GM12878 (cell line): ENCODE results near the gene C1QL4. TPM values are rescaled to one million over a fixed set of nuclear protein-coding genes. Genes with fewer than 3 reads are reported as not detected.

Source experiments
- ATAC-seq: fragments of 200-7000 bp; cut with Tn5 transposase; 3 replicates; pipeline ENCODE4 v1.9.1; 2020; ENCODE audit warnings: mild to moderate bottlenecking, moderate library complexity
- BruUV-seq: library from RNA; stranded (reverse); fragments of 400-500 nt; replicated peaks from 2 replicates; lab custom pipeline; 2021; lab: Mats Ljungman, UMichigan
- CTCF ChIA-PET: fragments of 300-600 bp; sonication (Branson Sonifier 250); formaldehyde crosslinking; extraction: SDS; loops from one replicate; lab custom pipeline; 2021; ENCODE audit warnings: inconsistent platforms; lab: Yijun Ruan, JAX
- POLR2A ChIA-PET: fragments of 350-600 bp; formaldehyde crosslinking; extraction: SDS; loops from one replicate; lab custom pipeline; 2021; ENCODE audit warnings: inconsistent platforms; lab: Charles Lee
- RAD21 ChIA-PET: fragments of 300-600 bp; sonication (Branson Sonifier 250); formaldehyde crosslinking; loops from one replicate; lab custom pipeline; 2023; ENCODE audit warnings: antibody characterized with exemption; ENCODE audit not compliant: unreplicated experiment; lab: Charles Lee
- SMC1A ChIA-PET: fragments of 300-600 bp; sonication (Branson Sonifier 250); formaldehyde crosslinking; loops from one replicate; lab custom pipeline; 2023; ENCODE audit not compliant: unreplicated experiment, uncharacterized antibody; lab: Charles Lee
- DNase-seq: peaks from one replicate; pipeline ENCODE4 v3.0.0-alpha.2; 2011; ENCODE audit warnings: low read depth, low spot score
- FAIRE-seq: peaks from 3 replicates; lab custom pipeline; 2011; peaks lifted over from hg19 to GRCh38; lab: Jason Lieb, UNC
- H2AFZ ChIP-seq: 2 replicates; pipeline ENCODE4 v1.6.0; 2011; ENCODE audit warnings: low read depth, low read length, control low read depth; ENCODE audit not compliant: control insufficient read depth
- H3K27ac ChIP-seq: 2 replicates; pipeline ENCODE4 v1.5.1; 2011; ENCODE audit warnings: control low read depth; ENCODE audit not compliant: control insufficient read depth, insufficient read depth
- H3K27me3 ChIP-seq, 2 experiments: replicated peaks in 1 of 2; 2 replicates each; pipeline versions ENCODE4 v1.6.0 to v1.6.1; 2011; ENCODE audit warnings: low read length in 1 of 2; ENCODE audit not compliant: control insufficient read depth in 2 of 2, insufficient read depth in 2 of 2
- H3K36me3 ChIP-seq, 2 experiments: 2 replicates each; pipeline ENCODE4 v1.5.1; 2011; ENCODE audit warnings: low read length in 1 of 2; ENCODE audit not compliant: control insufficient read depth in 2 of 2, insufficient read depth in 2 of 2
- H3K4me1 ChIP-seq: 2 replicates; pipeline ENCODE4 v1.6.1; 2011; ENCODE audit warnings: mild to moderate bottlenecking, low read length, moderate library complexity, mixed read lengths; ENCODE audit not compliant: control insufficient read depth, insufficient read depth
- H3K4me2 ChIP-seq: 2 replicates; pipeline ENCODE4 v1.6.0; 2011; ENCODE audit warnings: control low read depth; ENCODE audit not compliant: control insufficient read depth, insufficient read depth
- H3K4me3 ChIP-seq: fragments of 200-600 bp; sonication (generic); 2 replicates; pipeline ENCODE4 v1.5.1; 2016
- H3K79me2 ChIP-seq: 2 replicates; pipeline ENCODE4 v1.6.0; 2011; ENCODE audit warnings: low read length; ENCODE audit not compliant: control insufficient read depth, insufficient read depth
- H3K9ac ChIP-seq: 2 replicates; pipeline ENCODE4 v1.8.0; 2011; ENCODE audit warnings: low read length, control low read depth, mixed read lengths; ENCODE audit not compliant: control insufficient read depth, insufficient read depth
- H3K9me3 ChIP-seq: replicated peaks from 3 replicates; pipeline ENCODE4 v1.5.1; 2011; ENCODE audit warnings: mild to moderate bottlenecking, low read length; ENCODE audit not compliant: control insufficient read depth, insufficient read depth
- H4K20me1 ChIP-seq: 2 replicates; pipeline ENCODE4 v1.6.0; 2011; ENCODE audit not compliant: control insufficient read depth, insufficient read depth
- BMI1 ChIP-seq: fragments of 450-650 bp; IDR thresholded peaks from 2 replicates; pipeline ENCODE4 v1.6.1; 2016; ENCODE audit warnings: mild to moderate bottlenecking, moderate library complexity, borderline replicate concordance
- CBFB ChIP-seq: IDR thresholded peaks from 2 replicates; pipeline ENCODE4 v1.6.1; 2016; ENCODE audit warnings: antibody characterized with exemption, low read depth
- CHD2 ChIP-seq: IDR thresholded peaks from 2 replicates; pipeline ENCODE4 v1.6.1; 2011; ENCODE audit warnings: low read depth, low read length, improper control_type of control experiment, borderline replicate concordance
- GABPA ChIP-seq: IDR thresholded peaks from 2 replicates; pipeline ENCODE4 v1.6.1; 2014; ENCODE audit warnings: antibody characterized with exemption, low read depth, mild to moderate bottlenecking, inconsistent platforms
- JUNB ChIP-seq: IDR thresholded peaks from 2 replicates; pipeline ENCODE4 v1.6.1; 2016; ENCODE audit warnings: antibody characterized with exemption, mild to moderate bottlenecking
- KLF5 ChIP-seq: fragments of 450-650 bp; IDR thresholded peaks from 2 replicates; pipeline ENCODE4 v1.6.1; 2014; ENCODE audit warnings: mild to moderate bottlenecking; ENCODE audit not compliant: partially characterized antibody
- MTA3 ChIP-seq: IDR thresholded peaks from 2 replicates; pipeline ENCODE4 v1.6.1; 2012; ENCODE audit warnings: low read length, inconsistent platforms, borderline replicate concordance
- MYB ChIP-seq: fragments of 150-350 bp; IDR thresholded peaks from 2 replicates; pipeline ENCODE4 v1.6.1; 2014; ENCODE audit warnings: mild to moderate bottlenecking, low read depth, low read length, borderline replicate concordance
- MYC ChIP-seq: IDR thresholded peaks from 2 replicates; pipeline ENCODE4 v1.6.1; 2011; ENCODE audit warnings: mild to moderate bottlenecking, low read length, moderate library complexity, inconsistent platforms; ENCODE audit not compliant: insufficient read depth, insufficient replicate concordance, insufficient read length, severe bottlenecking
- NFYA ChIP-seq: IDR thresholded peaks from 2 replicates; pipeline ENCODE4 v1.6.1; 2011; ENCODE audit warnings: low read depth, mild to moderate bottlenecking, low read length, improper control_type of control experiment, borderline replicate concordance
- NRF1 ChIP-seq: conservative IDR thresholded peaks from 2 replicates; pipeline ENCODE4 v1.6.1; 2011; ENCODE audit warnings: mild to moderate bottlenecking, low read depth, low read length, improper control_type of control experiment
- PAX8 ChIP-seq: fragments of 450-650 bp; IDR thresholded peaks from 2 replicates; pipeline ENCODE4 v1.6.1; 2017; ENCODE audit warnings: mild to moderate bottlenecking, moderate library complexity
- RCOR1 ChIP-seq: conservative IDR thresholded peaks from 2 replicates; pipeline ENCODE4 v1.6.1; 2012; ENCODE audit warnings: low read depth, low read length, improper control_type of control experiment
- SPI1 ChIP-seq: IDR thresholded peaks from 2 replicates; pipeline ENCODE4 v1.6.1; 2011; ENCODE audit warnings: low read depth, mild to moderate bottlenecking, low read length, moderate library complexity, borderline replicate concordance; ENCODE audit not compliant: insufficient read depth
- STAT3 ChIP-seq: IDR thresholded peaks from 2 replicates; pipeline ENCODE4 v1.6.1; 2011; ENCODE audit warnings: low read depth, low read length, improper control_type of control experiment
- TCF3 ChIP-seq: IDR thresholded peaks from 2 replicates; pipeline ENCODE4 v1.6.1; 2012; ENCODE audit warnings: low read depth, mild to moderate bottlenecking, low read length, borderline replicate concordance; ENCODE audit not compliant: insufficient read depth
- ZBED1 ChIP-seq: IDR thresholded peaks from 2 replicates; pipeline ENCODE4 v1.6.1; 2016; ENCODE audit warnings: borderline replicate concordance
- ZNF592 ChIP-seq: fragments of 450-650 bp; IDR thresholded peaks from 2 replicates; pipeline ENCODE4 v1.6.1; 2017; ENCODE audit warnings: mild to moderate bottlenecking, moderate library complexity
- WGBS: methylation state at CpG from one replicate; pipeline ENCODE4 v1.1.6; 2016; ENCODE audit warnings: low lambda C conversion rate; ENCODE audit not compliant: insufficient replicate concordance, insufficient coverage; ENCODE audit errors: missing lambda C conversion rate; 5-methylcytosine and 5-hydroxymethylcytosine counted together
- in situ Hi-C: fragments of 300-500 bp; cut with MboI; formaldehyde crosslinking; loops from 9 replicates; pipeline ENCODE4 v1.14.3; 2018; ENCODE audit warnings: mixed read lengths
- intact Hi-C: fragments of 100-400 bp; cut with micrococcal nuclease; formaldehyde crosslinking; loops from one replicate; pipeline ENCODE4 v1.14.2; 2022; ENCODE audit not compliant: unreplicated experiment
- polyA plus RNA-seq, 11 experiments: library from polyadenylated mRNA; depleted of rRNA in 4 of 11; unstranded in 6 of 11; stranded (reverse) in 5 of 11; fragments of >200 nt; fragmentation: Nextera tagmentation in 4 of 11; fragmentation: Illumina TruSeq in 1 of 11; extraction: Ambion mirVana in 4 of 11; extraction: Trizol in 1 of 11; gene quantifications; 1 replicate in 1 of 11; 2 replicates in 10 of 11; pipeline versions ENCODE4 v1.2.1 to v1.2.3, GENCODE V29; 2011 to 2016; ENCODE audit warnings: inconsistent platforms in 2 of 11, missing spikeins in 2 of 11, low read depth in 1 of 11
- total RNA-seq, 4 experiments: library from RNA; depleted of rRNA in 3 of 4; stranded (reverse); fragments of >200 nt in 3 of 4; fragmentation: Illumina TruSeq in 1 of 4; extraction: Trizol in 1 of 4; gene quantifications; 2 replicates each; pipeline versions ENCODE4 v1.2.1 to v1.2.3, GENCODE V29; 2013 to 2021
- TF ChIP-seq, protein P1 (sequence below): IDR thresholded peaks from 2 replicates; pipeline ENCODE4 v1.6.1; 2012; ENCODE audit warnings: low read length, inconsistent platforms
- TF ChIP-seq, protein P2 (sequence below): IDR thresholded peaks from 2 replicates; pipeline ENCODE4 v1.6.1; 2012; ENCODE audit warnings: low read depth, low read length, improper control_type of control experiment

C1QL4 gene
- total and polyA plus RNA-seq, 10 of the 15 experiments (the other 5 are each of a cell fraction or from before 2014, with no cell fraction given): 0.05 TPM; not detected in 9

DNA sequence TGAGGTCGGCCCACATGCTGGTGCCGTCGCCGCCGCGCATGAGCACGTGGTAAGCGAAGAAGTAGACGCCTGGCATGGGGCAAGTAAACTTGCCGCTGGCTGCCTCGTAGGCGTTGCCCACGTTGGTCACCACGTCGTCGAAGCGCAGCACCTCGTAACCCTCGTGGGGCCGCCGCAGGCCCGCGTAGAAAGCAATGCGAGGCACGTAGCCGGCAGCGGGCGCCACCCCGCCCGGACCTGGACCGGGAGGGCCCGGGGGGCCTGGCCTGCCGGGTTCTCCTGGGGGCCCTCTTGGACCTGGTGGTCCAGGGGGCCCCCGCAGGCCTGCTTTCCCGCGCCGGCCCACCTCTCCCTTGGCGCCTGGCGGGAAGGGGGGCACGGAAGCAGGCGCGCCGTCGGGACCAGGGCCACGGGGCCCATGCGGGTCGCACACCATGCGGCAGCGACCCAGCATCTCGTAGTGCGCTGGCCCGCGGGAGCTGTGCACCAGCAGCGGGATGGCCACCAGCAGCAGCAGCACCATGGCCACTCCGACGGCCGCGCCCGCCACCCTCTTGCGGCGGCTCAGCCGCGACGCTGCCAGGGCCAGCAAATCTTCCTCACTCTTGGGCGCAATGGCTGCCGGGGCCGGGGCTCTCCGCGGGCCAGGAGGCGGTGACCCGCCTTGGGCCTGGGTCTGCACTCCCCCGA, 888 bp downstream of the C1QL4 start:
- ATAC-seq (no peak), DNase-seq (no peak), FAIRE-seq (no peak)
- BruUV-seq: no TSS peak
- Histone ChIP-seq H3K79me2 (no peaks in the 10 kb centered on the region), H3K27ac (no peak overlapping the region), H3K9me3 (no peaks in the 10 kb centered on the region; the same call in 2 of the 3 replicates), H3K27me3 (peaks cover 11 to 16% of the 10 kb centered on the region in 2 experiments), H2AFZ (no peak overlapping the region), H3K4me2 (no peak overlapping the region; the same call in 1 of the 2 replicates), H3K4me1 (no peaks in the 10 kb centered on the region), H3K9ac (no peak overlapping the region), H3K4me3 (no peak overlapping the region), H4K20me1 (no peaks in the 10 kb centered on the region; the same call in 1 of the 2 replicates), H3K36me3 (no peaks in the 10 kb centered on the region; a peak in 1 of 4 replicates)
- 53% methylated on average over 56 of the region's 72 CpGs for WGBS
- in situ Hi-C loops: loop anchor here (5.0 kb wide), 1 partner anchor 49 kb away; no protein-coding TSS in a partner anchor
- SMC1A ChIA-PET: no interaction called here
- TF ChIP-seq SPI1 (no peak), TCF3 (no peak), ZNF592 (no peak), MYC (no peak), JUNB (no peak), MTA3 (no peak), BMI1 (no peak), KLF5 (no peak), CBFB (no peak), STAT3 (no peak), NFYA (no peak), RCOR1 (no peak), MYB (no peak), NRF1 (no peak), CHD2 (no peak), PAX8 (no peak), GABPA (no peak), ZBED1 (no peak)
- TF ChIP-seq, protein P1, sequence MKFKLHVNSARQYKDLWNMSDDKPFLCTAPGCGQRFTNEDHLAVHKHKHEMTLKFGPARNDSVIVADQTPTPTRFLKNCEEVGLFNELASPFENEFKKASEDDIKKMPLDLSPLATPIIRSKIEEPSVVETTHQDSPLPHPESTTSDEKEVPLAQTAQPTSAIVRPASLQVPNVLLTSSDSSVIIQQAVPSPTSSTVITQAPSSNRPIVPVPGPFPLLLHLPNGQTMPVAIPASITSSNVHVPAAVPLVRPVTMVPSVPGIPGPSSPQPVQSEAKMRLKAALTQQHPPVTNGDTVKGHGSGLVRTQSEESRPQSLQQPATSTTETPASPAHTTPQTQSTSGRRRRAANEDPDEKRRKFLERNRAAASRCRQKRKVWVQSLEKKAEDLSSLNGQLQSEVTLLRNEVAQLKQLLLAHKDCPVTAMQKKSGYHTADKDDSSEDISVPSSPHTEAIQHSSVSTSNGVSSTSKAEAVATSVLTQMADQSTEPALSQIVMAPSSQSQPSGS: no peak
- TF ChIP-seq, protein P2, sequence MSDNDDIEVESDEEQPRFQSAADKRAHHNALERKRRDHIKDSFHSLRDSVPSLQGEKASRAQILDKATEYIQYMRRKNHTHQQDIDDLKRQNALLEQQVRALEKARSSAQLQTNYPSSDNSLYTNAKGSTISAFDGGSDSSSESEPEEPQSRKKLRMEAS: no peak
- intact Hi-C loops: no loop called here
- CTCF ChIA-PET: interaction anchor here (0.9 to 4.7 kb wide), 3 partner anchors 11 to 47 kb away, joined by 3 to 25 read pairs (median 5); no protein-coding TSS in a partner anchor
- RAD21 ChIA-PET: no interaction called here
- POLR2A ChIA-PET: no interaction called here
